GM12878 (cell line): ENCODE measurements around the gene ATIC. TPM values are rescaled to one million over a fixed set of nuclear protein-coding genes. Genes with fewer than 3 reads are reported as not detected.

Source experiments
- ATAC-seq: fragments of 200-7000 bp; cut with Tn5 transposase; 3 replicates; pipeline ENCODE4 v1.9.1; 2020; ENCODE audit warnings: mild to moderate bottlenecking, moderate library complexity
- BruUV-seq: library from RNA; stranded (reverse); fragments of 400-500 nt; replicated peaks from 2 replicates; lab custom pipeline; 2021; lab: Mats Ljungman, UMichigan
- CTCF ChIA-PET: fragments of 300-600 bp; sonication (Branson Sonifier 250); formaldehyde crosslinking; extraction: SDS; loops from one replicate; lab custom pipeline; 2021; ENCODE audit warnings: inconsistent platforms; lab: Yijun Ruan, JAX
- POLR2A ChIA-PET: fragments of 350-600 bp; formaldehyde crosslinking; extraction: SDS; loops from one replicate; lab custom pipeline; 2021; ENCODE audit warnings: inconsistent platforms; lab: Charles Lee
- RAD21 ChIA-PET: fragments of 300-600 bp; sonication (Branson Sonifier 250); formaldehyde crosslinking; loops from one replicate; lab custom pipeline; 2023; ENCODE audit warnings: antibody characterized with exemption; ENCODE audit not compliant: unreplicated experiment; lab: Charles Lee
- SMC1A ChIA-PET: fragments of 300-600 bp; sonication (Branson Sonifier 250); formaldehyde crosslinking; loops from one replicate; lab custom pipeline; 2023; ENCODE audit not compliant: unreplicated experiment, uncharacterized antibody; lab: Charles Lee
- DNase-seq: peaks from one replicate; pipeline ENCODE4 v3.0.0-alpha.2; 2011; ENCODE audit warnings: low read depth, low spot score
- FAIRE-seq: peaks from 3 replicates; lab custom pipeline; 2011; peaks lifted over from hg19 to GRCh38; lab: Jason Lieb, UNC
- H2AFZ ChIP-seq: 2 replicates; pipeline ENCODE4 v1.6.0; 2011; ENCODE audit warnings: low read depth, low read length, control low read depth; ENCODE audit not compliant: control insufficient read depth
- H3K27ac ChIP-seq: 2 replicates; pipeline ENCODE4 v1.5.1; 2011; ENCODE audit warnings: control low read depth; ENCODE audit not compliant: control insufficient read depth, insufficient read depth
- H3K27me3 ChIP-seq, 2 experiments: replicated peaks in 1 of 2; 2 replicates each; pipeline versions ENCODE4 v1.6.0 to v1.6.1; 2011; ENCODE audit warnings: low read length in 1 of 2; ENCODE audit not compliant: control insufficient read depth in 2 of 2, insufficient read depth in 2 of 2
- H3K36me3 ChIP-seq, 2 experiments: 2 replicates each; pipeline ENCODE4 v1.5.1; 2011; ENCODE audit warnings: low read length in 1 of 2; ENCODE audit not compliant: control insufficient read depth in 2 of 2, insufficient read depth in 2 of 2
- H3K4me1 ChIP-seq: 2 replicates; pipeline ENCODE4 v1.6.1; 2011; ENCODE audit warnings: mild to moderate bottlenecking, low read length, moderate library complexity, mixed read lengths; ENCODE audit not compliant: control insufficient read depth, insufficient read depth
- H3K4me2 ChIP-seq: 2 replicates; pipeline ENCODE4 v1.6.0; 2011; ENCODE audit warnings: control low read depth; ENCODE audit not compliant: control insufficient read depth, insufficient read depth
- H3K4me3 ChIP-seq: fragments of 200-600 bp; sonication (generic); 2 replicates; pipeline ENCODE4 v1.5.1; 2016
- H3K79me2 ChIP-seq: 2 replicates; pipeline ENCODE4 v1.6.0; 2011; ENCODE audit warnings: low read length; ENCODE audit not compliant: control insufficient read depth, insufficient read depth
- H3K9ac ChIP-seq: 2 replicates; pipeline ENCODE4 v1.8.0; 2011; ENCODE audit warnings: low read length, control low read depth, mixed read lengths; ENCODE audit not compliant: control insufficient read depth, insufficient read depth
- H3K9me3 ChIP-seq: replicated peaks from 3 replicates; pipeline ENCODE4 v1.5.1; 2011; ENCODE audit warnings: mild to moderate bottlenecking, low read length; ENCODE audit not compliant: control insufficient read depth, insufficient read depth
- H4K20me1 ChIP-seq: 2 replicates; pipeline ENCODE4 v1.6.0; 2011; ENCODE audit not compliant: control insufficient read depth, insufficient read depth
- CUX1 ChIP-seq: IDR thresholded peaks from 2 replicates; pipeline ENCODE4 v1.6.1; 2012; ENCODE audit warnings: improper control_type of control experiment, low read depth, low read length; ENCODE audit not compliant: insufficient replicate concordance
- E4F1 ChIP-seq: fragments of 450-650 bp; IDR thresholded peaks from 2 replicates; pipeline ENCODE4 v1.6.1; 2018; ENCODE audit warnings: borderline replicate concordance, mild to moderate bottlenecking; ENCODE audit not compliant: partially characterized antibody
- PAX5 ChIP-seq: IDR thresholded peaks from 2 replicates; pipeline ENCODE4 v1.6.1; 2011; ENCODE audit warnings: low read depth, low read length, borderline replicate concordance
- ZNF217 ChIP-seq: fragments of 450-650 bp; IDR thresholded peaks from 2 replicates; pipeline ENCODE4 v1.6.1; 2017; ENCODE audit warnings: antibody characterized with exemption, mild to moderate bottlenecking
- ZNF24 ChIP-seq: fragments of 450-650 bp; IDR thresholded peaks from 2 replicates; pipeline ENCODE4 v1.6.1; 2017; ENCODE audit warnings: antibody characterized with exemption, mild to moderate bottlenecking
- ZNF592 ChIP-seq: fragments of 450-650 bp; IDR thresholded peaks from 2 replicates; pipeline ENCODE4 v1.6.1; 2017; ENCODE audit warnings: mild to moderate bottlenecking, moderate library complexity
- WGBS: methylation state at CpG from one replicate; pipeline ENCODE4 v1.1.6; 2016; ENCODE audit warnings: low lambda C conversion rate; ENCODE audit not compliant: insufficient replicate concordance, insufficient coverage; ENCODE audit errors: missing lambda C conversion rate; 5-methylcytosine and 5-hydroxymethylcytosine counted together
- in situ Hi-C: fragments of 300-500 bp; cut with MboI; formaldehyde crosslinking; loops from 9 replicates; pipeline ENCODE4 v1.14.3; 2018; ENCODE audit warnings: mixed read lengths
- intact Hi-C: fragments of 100-400 bp; cut with micrococcal nuclease; formaldehyde crosslinking; loops from one replicate; pipeline ENCODE4 v1.14.2; 2022; ENCODE audit not compliant: unreplicated experiment
- polyA plus RNA-seq, 11 experiments: library from polyadenylated mRNA; depleted of rRNA in 4 of 11; unstranded in 6 of 11; stranded (reverse) in 5 of 11; fragments of >200 nt; fragmentation: Nextera tagmentation in 4 of 11; fragmentation: Illumina TruSeq in 1 of 11; extraction: Ambion mirVana in 4 of 11; extraction: Trizol in 1 of 11; gene quantifications; 1 replicate in 1 of 11; 2 replicates in 10 of 11; pipeline versions ENCODE4 v1.2.1 to v1.2.3, GENCODE V29; 2011 to 2016; ENCODE audit warnings: inconsistent platforms in 2 of 11, missing spikeins in 2 of 11, low read depth in 1 of 11
- total RNA-seq, 4 experiments: library from RNA; depleted of rRNA in 3 of 4; stranded (reverse); fragments of >200 nt in 3 of 4; fragmentation: Illumina TruSeq in 1 of 4; extraction: Trizol in 1 of 4; gene quantifications; 2 replicates each; pipeline versions ENCODE4 v1.2.1 to v1.2.3, GENCODE V29; 2013 to 2021
- TF ChIP-seq, protein P1 (sequence below): fragments of 450-650 bp; IDR thresholded peaks from 2 replicates; pipeline ENCODE4 v1.6.1; 2018; ENCODE audit warnings: mild to moderate bottlenecking, low read depth, moderate library complexity; ENCODE audit not compliant: partially characterized antibody

ATIC gene
- total and polyA plus RNA-seq, 10 of the 15 experiments (the other 5 are each of a cell fraction or from before 2014, with no cell fraction given), result 45.1 to 518 (median 306) TPM

DNA sequence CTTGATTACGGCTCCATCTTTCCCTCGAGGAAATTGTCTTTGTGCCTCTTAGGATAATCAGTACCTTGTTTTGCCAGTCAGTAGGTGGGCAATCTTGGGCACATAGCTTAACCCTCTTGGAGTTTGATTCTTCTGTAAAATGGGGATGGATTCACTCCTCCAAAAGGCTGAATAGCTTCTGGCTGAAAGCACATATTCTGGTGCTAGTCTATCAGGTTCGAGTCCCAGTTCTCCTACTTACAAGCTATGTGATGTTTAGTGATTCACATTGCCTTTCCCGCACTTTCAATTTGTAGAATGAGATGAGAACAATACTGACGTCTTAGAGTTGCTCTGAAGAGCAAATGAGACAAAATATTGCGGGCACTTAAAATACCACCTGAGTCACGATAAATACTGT is 43.9 kb downstream of the ATIC start:
- BruUV-seq, result no TSS peak
- in situ Hi-C loops, result no loop called here
- H3K27ac ChIP-seq, result no peak overlapping the region
- CTCF ChIA-PET, result no interaction called here
- H3K9me3 ChIP-seq, result no peaks in the 10 kb centered on the region
- DNase-seq, result no peak
- intact Hi-C loops, result loop anchor here (1.0 kb wide), 1 partner anchor 28 kb away; no protein-coding TSS in a partner anchor
- FAIRE-seq, result no peak
- no peak overlapping the region for H2AFZ ChIP-seq
- no peak overlapping the region for H3K4me3 ChIP-seq
- RAD21 ChIA-PET, result no interaction called here
- SMC1A ChIA-PET, result no interaction called here
- no peaks in the 10 kb centered on the region for H4K20me1 ChIP-seq
- H3K9ac ChIP-seq, result no peak overlapping the region
- ATAC-seq, result no peak
- no peaks in the 10 kb centered on the region for H3K27me3 ChIP-seq
- H3K4me2 ChIP-seq, result no peak overlapping the region
- H3K36me3 ChIP-seq, result peaks cover 0 to 4% of the 10 kb centered on the region in 2 experiments; a peak in 2 of 4 replicates
- 96% methylated on average over 7 of the region's 7 CpGs for WGBS
- POLR2A ChIA-PET, result interaction anchor here (0.5 to 1.4 kb wide), 2 partner anchors 10 to 64 kb away, joined by 3 to 4 read pairs; no protein-coding TSS in a partner anchor
- H3K4me1 ChIP-seq, result no peaks in the 10 kb centered on the region
- H3K79me2 ChIP-seq, result no peaks in the 10 kb centered on the region
- no peak for TF ChIP-seq ZNF217
- TF ChIP-seq E4F1, result no peak
- TF ChIP-seq PAX5, result no peak
- TF ChIP-seq ZNF24, result no peak
- TF ChIP-seq, protein P1, sequence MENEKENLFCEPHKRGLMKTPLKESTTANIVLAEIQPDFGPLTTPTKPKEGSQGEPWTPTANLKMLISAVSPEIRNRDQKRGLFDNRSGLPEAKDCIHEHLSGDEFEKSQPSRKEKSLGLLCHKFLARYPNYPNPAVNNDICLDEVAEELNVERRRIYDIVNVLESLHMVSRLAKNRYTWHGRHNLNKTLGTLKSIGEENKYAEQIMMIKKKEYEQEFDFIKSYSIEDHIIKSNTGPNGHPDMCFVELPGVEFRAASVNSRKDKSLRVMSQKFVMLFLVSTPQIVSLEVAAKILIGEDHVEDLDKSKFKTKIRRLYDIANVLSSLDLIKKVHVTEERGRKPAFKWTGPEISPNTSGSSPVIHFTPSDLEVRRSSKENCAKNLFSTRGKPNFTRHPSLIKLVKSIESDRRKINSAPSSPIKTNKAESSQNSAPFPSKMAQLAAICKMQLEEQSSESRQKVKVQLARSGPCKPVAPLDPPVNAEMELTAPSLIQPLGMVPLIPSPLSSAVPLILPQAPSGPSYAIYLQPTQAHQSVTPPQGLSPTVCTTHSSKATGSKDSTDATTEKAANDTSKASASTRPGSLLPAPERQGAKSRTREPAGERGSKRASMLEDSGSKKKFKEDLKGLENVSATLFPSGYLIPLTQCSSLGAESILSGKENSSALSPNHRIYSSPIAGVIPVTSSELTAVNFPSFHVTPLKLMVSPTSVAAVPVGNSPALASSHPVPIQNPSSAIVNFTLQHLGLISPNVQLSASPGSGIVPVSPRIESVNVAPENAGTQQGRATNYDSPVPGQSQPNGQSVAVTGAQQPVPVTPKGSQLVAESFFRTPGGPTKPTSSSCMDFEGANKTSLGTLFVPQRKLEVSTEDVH, result no peak
- TF ChIP-seq CUX1, result no peak
- no peak for TF ChIP-seq ZNF592
- TF ChIP-seq, all 136 proteins: peak for 0
